HG02763 (cell line): Measurements from ENCODE around the gene RPL21.

Experiments used
- ATAC-seq: cut with Tn5 transposase; IDR thresholded peaks from one replicate; pipeline ENCODE4 v1.9.1; 2021; ENCODE audit warnings: mild to moderate bottlenecking, moderate library complexity; ENCODE audit not compliant: unreplicated experiment

RPL21 gene

GRCh38 chr13:27257648-27258253 lies 6.4 kb downstream of the RPL21 start:
- no peak for ATAC-seq

GRCh38 chr13:27258637-27259386 lies 7.5 kb downstream of the RPL21 start:
- ATAC-seq = no peak

DNA sequence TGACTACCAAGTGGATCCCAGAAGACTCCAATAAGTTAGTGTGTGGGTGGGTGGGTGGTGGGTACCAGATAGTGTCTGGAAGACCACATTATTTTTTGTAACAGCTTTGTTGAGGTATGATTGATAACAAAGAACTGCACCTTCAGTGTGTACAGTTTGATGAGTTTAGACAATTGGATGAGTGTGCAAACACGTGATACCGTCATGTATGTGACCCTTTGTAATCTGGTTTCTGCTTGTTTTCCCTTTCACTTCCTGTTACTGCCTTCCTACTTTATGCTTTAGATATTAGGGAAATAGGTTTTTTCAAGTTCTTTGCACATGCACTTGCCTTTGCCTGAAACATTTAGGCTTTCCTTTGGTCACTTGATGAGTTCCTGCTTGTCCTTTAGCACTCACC lies 8.5 kb downstream of the RPL21 start:
- no peak for ATAC-seq

DNA sequence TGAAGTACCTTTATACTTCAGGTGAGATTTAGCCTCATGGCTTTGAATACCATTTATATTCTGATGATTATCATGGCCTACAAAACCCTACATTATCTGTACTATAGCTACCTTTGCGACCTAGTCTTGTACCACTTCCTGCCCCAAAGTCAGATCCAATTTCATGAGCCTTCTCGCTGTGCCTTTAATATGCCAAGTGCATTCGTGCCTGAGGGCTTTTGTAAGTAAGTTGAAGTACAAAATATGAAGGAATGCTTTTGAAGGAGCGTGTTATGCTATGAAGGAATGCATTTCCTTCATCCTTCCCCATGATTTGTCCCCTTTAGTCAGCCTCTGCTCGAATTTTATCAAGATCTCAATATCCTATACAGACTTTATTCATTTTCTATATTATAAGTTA lies 10.0 kb downstream of the RPL21 start:
- no peak for ATAC-seq

DNA sequence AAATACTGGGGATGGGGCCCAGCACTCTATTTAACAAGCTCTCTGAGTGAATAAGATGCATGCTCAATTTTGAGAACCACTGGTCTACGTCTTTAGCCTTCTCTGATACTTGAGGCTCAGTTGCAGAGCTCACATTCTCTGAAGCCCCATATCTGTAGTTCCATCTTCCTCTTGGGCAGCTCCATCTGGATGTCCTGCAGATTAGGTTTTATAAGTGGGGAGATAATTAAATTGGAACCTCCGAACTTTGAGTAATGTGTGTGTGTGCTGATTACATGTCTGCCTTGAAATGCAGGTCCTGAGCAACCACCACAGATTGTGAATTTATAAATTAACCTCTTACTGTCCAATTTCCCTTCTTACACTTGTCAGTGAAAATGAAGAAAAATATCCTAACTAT lies 12.1 kb downstream of the RPL21 start:
- ATAC-seq = no peak

DNA sequence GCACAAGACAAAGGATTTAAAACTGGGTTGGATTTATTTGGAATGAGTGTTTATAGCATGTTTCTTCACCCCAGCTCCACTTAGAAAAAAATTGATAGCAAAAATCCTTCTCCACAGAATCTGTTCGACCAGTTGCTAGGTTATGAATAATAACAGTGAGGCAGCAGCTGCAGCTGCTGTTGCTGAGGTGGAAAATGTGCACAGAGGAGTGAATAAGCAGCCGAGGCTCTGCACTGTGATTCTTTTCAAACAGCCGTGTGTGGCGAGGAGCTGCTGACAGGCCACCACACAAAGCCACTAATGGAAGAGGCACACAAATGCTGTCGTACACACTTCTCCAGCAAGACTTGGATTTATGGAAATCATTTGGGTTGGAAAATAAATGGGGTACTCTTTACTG lies 12.8 kb downstream of the RPL21 start:
- ATAC-seq = no peak

- no peak for ATAC-seq
These were observed 13.3 kb downstream of the RPL21 start for GRCh38 chr13:27264648-27265047.

- no peak for ATAC-seq
These were observed 15.6 kb downstream of the RPL21 start for GRCh38 chr13:27266917-27267316.

GRCh38 chr13:27267596-27267995 lies 16.2 kb downstream of the RPL21 start:
- ATAC-seq = no peak

DNA sequence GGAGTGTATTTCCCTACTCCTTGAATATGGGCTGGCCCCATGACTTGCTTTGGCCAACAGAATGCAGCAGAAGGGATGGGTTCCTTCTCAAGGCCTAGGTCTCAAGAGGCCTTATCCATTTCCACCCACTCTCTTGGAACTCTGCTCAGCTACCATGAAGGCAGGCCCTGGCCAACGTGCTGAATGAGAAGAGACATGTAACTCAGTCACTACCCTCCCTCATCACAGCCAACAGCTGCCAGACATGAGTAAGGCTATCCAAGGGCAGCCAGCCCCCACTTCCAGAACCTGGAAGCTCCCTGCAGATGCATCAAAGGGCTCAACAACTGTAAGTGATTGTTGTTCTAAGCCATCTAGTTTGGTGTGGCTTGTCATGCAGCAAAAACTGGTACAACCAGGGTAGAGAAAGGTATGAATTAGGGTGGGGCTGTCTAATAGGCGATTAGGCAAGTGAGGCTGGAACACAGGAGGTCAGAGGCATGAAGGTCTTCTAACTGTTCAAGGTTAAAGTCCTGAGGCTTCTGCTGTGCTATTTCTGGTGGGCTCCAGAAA lies 17.8 kb downstream of the RPL21 start:
- no peak for ATAC-seq

DNA sequence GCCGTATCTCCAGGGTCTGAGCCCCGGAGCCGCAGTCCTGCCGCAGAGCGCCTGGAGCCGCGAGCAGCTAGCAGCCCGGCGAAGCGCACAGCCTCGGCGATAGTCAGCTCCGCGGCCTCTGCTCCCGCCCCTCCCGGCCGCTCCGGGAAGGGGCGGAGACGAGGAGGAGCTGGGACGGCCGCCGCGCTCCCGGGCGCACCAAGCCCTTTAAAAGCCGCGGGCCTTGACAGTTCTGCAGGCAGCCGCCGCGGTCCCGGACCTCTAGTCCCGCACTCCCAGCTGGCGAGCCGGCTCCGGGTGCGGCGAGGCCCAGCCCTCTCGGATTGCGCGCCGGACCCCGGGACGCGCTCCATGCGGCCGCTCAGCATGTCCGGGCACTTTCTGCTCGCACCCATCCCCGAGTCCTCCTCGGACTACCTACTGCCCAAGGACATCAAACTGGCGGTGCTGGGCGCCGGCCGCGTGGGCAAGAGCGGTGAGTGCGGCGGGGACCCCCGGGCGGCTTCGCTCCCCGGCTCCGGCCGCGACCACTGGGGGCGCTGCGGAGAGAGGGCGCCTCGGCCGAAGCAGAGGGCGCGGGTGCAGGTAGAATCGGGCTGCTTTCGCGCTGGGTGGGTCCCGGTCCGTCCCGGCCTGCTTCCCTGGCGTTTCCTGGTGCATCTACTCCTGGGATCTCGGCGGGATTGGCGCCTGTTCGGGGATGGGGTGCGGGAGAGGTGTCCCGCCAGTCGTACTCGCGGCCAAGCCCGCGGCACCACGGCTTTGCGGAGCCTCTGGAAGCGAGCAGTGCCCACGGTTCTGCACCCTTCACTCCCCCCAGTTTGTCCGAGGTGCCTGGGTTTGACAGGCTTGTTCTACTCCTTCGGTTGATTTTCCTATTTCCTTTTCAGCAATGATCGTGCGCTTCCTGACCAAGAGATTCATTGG lies 19.5 kb downstream of the RPL21 start, which contains the start of gene RASL11A:
RASL11A (plus strand) TSS at position 237 of the 927 bp plus-strand sequence; CDS start at position 352, 115 bp downstream.
- peak; percentile 85 for ATAC-seq

- no peak for ATAC-seq
These were observed 20.3 kb downstream of the RPL21 start for GRCh38 chr13:27271570-27272096.

GRCh38 chr13:27273658-27274425 lies 22.5 kb downstream of the RPL21 start:
- ATAC-seq = no peak

- ATAC-seq = no peak
These were observed 23.3 kb downstream of the RPL21 start for GRCh38 chr13:27274631-27275030.

DNA sequence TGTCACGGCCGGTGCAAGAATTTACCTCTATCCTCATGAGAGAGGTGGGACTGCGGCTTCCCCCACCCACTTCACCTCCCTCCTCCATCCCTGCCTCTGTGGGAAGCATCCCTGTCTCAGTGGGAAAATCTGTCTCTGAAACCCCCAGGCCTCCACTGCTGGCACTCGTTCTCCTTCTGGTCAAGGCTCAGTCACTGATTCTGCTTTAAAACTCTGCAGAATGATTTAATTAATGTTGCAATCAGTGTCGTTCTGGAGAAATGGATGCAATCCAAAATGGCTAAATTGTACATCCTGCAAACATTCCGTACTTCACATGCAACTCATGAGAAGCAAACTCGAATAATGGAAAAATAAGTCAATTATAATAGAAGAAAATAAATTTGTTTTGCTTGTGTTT lies 24.8 kb downstream of the RPL21 start:
- ATAC-seq = no peak

DNA sequence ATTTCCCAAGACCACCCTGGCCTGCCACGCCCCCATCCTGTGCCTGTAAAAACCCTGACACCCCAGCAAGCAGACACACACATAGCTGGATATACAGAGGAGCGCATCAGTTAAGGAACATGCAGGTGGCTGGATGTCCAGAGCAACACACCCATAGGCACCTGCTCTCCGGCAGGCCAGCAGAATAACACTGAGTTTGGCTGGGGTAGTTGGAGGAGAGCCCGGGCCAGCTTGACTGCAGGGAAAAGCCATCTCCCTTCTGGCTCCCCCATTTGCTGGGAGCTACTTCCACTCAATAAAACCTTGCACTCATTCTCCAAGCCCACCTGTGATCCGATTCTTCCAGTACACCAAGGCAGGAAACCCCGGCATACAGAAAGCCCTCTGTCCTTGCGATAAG lies 28.1 kb downstream of the RPL21 start:
- ATAC-seq = no peak

- no peak for ATAC-seq
These were observed 28.8 kb downstream of the RPL21 start for GRCh38 chr13:27280009-27280656.

GRCh38 chr13:27280841-27281240 lies 29.5 kb downstream of the RPL21 start:
- ATAC-seq = no peak

DNA sequence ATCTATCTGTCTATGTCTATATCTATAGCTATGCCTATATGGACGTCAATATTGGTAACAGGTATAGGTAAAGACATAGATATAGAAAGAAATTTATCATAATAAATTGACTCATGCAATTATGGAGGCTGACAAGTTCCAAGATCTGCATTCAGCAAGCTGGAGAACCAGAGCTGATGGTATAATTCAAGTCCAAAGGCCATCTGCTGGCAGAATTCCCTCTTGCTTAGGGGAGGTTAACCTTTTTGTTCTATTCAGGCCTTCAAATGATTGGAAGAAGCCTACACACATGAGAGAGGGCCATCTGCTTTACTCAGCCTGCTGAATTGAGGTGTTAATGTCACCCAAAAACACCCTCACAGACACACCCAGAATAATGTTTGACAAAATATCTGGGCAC lies 30.1 kb downstream of the RPL21 start:
- no peak for ATAC-seq
